SU-DHL-6 (cell line): ENCODE data around the gene UGT1A10.

Experiments
- EZH2phosphoT487 ChIP-seq: fragments of 200-600 bp; sonication (generic), shearing (Covaris generic); conservative IDR thresholded peaks from 2 replicates; pipeline ENCODE4 v1.6.1; 2018; ENCODE audit warnings: mild to moderate bottlenecking, antibody characterized with exemption, low read length, moderate library complexity, mixed read lengths
- TF ChIP-seq, protein P1 (sequence below): fragments of 200-600 bp; sonication (generic); IDR thresholded peaks from one replicate; pipeline ENCODE4 v1.5.1; 2017; ENCODE audit warnings: antibody characterized with exemption, mild to moderate bottlenecking, low read length, moderate library complexity; ENCODE audit not compliant: insufficient read depth, poor library complexity, severe bottlenecking

DNA sequence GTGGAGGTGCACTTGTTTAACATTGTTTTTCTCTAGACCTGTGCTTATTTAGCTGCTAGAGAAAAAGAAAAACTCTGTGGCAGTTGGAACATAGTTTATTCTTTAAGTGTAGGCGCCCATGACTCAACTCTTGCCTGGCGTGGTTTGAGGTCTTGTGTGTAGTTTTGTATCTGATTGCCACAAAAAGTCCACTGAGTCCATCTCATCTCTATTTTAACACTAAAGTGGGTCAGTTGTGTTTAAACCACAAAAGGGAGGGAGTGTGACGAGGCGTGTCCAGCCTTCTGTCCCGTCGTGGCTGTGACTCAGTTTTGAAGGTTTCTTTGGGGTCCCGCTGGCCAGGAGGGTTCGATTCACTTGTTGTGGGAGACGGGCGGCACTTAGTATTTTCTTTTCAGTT is 20.2 kb downstream of the UGT1A10 start:
- TF ChIP-seq, protein P1, sequence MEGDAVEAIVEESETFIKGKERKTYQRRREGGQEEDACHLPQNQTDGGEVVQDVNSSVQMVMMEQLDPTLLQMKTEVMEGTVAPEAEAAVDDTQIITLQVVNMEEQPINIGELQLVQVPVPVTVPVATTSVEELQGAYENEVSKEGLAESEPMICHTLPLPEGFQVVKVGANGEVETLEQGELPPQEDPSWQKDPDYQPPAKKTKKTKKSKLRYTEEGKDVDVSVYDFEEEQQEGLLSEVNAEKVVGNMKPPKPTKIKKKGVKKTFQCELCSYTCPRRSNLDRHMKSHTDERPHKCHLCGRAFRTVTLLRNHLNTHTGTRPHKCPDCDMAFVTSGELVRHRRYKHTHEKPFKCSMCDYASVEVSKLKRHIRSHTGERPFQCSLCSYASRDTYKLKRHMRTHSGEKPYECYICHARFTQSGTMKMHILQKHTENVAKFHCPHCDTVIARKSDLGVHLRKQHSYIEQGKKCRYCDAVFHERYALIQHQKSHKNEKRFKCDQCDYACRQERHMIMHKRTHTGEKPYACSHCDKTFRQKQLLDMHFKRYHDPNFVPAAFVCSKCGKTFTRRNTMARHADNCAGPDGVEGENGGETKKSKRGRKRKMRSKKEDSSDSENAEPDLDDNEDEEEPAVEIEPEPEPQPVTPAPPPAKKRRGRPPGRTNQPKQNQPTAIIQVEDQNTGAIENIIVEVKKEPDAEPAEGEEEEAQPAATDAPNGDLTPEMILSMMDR: no peak
- TF ChIP-seq EZH2phosphoT487: no peak
